ENCODE measurements around the gene RFC4. TPM values are rescaled to one million over a fixed set of nuclear protein-coding genes. Genes with fewer than 3 reads are reported as not detected.
A peak's percentile ranks its signal among the peaks of the same experiment; 100 is the strongest.

The RFC4 gene
- total and polyA plus RNA-seq, 2 of the 13 experiments (the other 11 are each of a cell fraction or from before 2014, with no cell fraction given): 18.5 to 103 TPM

- 0 out of 2 replicates have a peak, but pooled peaks have one; percentile 55 for TF ChIP-seq ZNF574 (CRISPR knock-in tag; IDR thresholded peaks at IDR 0.05)
- TF ChIP-seq YY1 (IDR thresholded peaks at IDR 0.05; ENCODE audit: insufficient read depth, insufficient replicate concordance, low read depth, low read length): no peak
- no peak for TF ChIP-seq ZNF207 (IDR thresholded peaks at IDR 0.05; ENCODE audit: borderline replicate concordance)
- TF ChIP-seq GMEB1 (CRISPR knock-in tag; IDR thresholded peaks at IDR 0.05; ENCODE audit: borderline replicate concordance): peak; percentile 34; the same call in 1 of the 2 replicates
- TF ChIP-seq TEF (CRISPR knock-in tag; IDR thresholded peaks at IDR 0.05): no peak
- no peak for TF ChIP-seq HNRNPUL1 (IDR thresholded peaks at IDR 0.05; ENCODE audit: low read depth, low read length)
- TF ChIP-seq ZNF34 (CRISPR knock-in tag; IDR thresholded peaks at IDR 0.05; ENCODE audit: borderline replicate concordance): no peak
- TF ChIP-seq ZNF775 (CRISPR knock-in tag; IDR thresholded peaks at IDR 0.05; ENCODE audit: borderline replicate concordance): no peak
- 0 out of 2 replicates have a peak, but pooled peaks have one; percentile 44 for TF ChIP-seq MIXL1 (CRISPR knock-in tag; IDR thresholded peaks at IDR 0.05)
- TF ChIP-seq ZNF770 (CRISPR knock-in tag; IDR thresholded peaks at IDR 0.05): peak; percentile 49; the same call in 1 of the 2 replicates
- no peak for TF ChIP-seq SCMH1 (CRISPR knock-in tag; IDR thresholded peaks at IDR 0.05; ENCODE audit: borderline replicate concordance)
- no peak for TF ChIP-seq ZNF232 (CRISPR knock-in tag; IDR thresholded peaks at IDR 0.05; ENCODE audit: borderline replicate concordance)
- no peak for TF ChIP-seq ZNF543 (CRISPR knock-in tag; IDR thresholded peaks at IDR 0.05)
- peak; percentile 52 for TF ChIP-seq RBM39 (IDR thresholded peaks at IDR 0.05; ENCODE audit: low read depth, low read length, poor library complexity, severe bottlenecking)
- no peak for TF ChIP-seq EZH2 (conservative IDR thresholded peaks at IDR 0.05; ENCODE audit: low read depth, low read length)
- TF ChIP-seq CHD2 (IDR thresholded peaks at IDR 0.05; ENCODE audit: low read depth, low read length): peak; percentile 64; the same call in 1 of the 2 replicates
- TF ChIP-seq HNF1B (CRISPR knock-in tag; IDR thresholded peaks at IDR 0.05): no peak
- TF ChIP-seq POLR2AphosphoS5 (IDR thresholded peaks at IDR 0.05; ENCODE audit: low read depth, low read length): peak; percentile 44; the same call in 1 of the 2 replicates
- peak; percentile 54 for TF ChIP-seq ZNF883 (CRISPR knock-in tag; IDR thresholded peaks at IDR 0.05; ENCODE audit: not compliant biosample characterization)
Measured at GRCh38 chr3:186826976-186827857, 20.9 kb upstream of the RFC4 start (continued).

Measured in HepG2 (cell line).